Subcutaneous adipose tissue (tissue), 4 donors: ENCODE results near the gene VEPH1. TPM values are rescaled to one million over a fixed set of nuclear protein-coding genes. Genes with fewer than 3 reads are reported as not detected.

ENCODE experiments used
- CTCF ChIP-seq: fragments of 450-650 bp; IDR thresholded peaks from one replicate; pipeline ENCODE4 v1.5.1; 2016; ENCODE audit warnings: low read depth, mild to moderate bottlenecking, control low read depth, antibody characterized with exemption, moderate library complexity
- total RNA-seq, 4 donors: library from RNA; depleted of rRNA; stranded (reverse); fragments of >200 nt; gene quantifications; one replicate each; pipeline ENCODE4 v1.1.0, GENCODE V29; 2016

Gene VEPH1
- total RNA-seq, 4 donors from 2014 or later, result 0.44 to 11.9 (median 3.1) TPM

- no peak for TF ChIP-seq CTCF
These were observed 190.0 kb downstream of the VEPH1 start for GRCh38 chr3:157313186-157313585.

GRCh38 chr3:157312376-157312745 lies 190.9 kb downstream of the VEPH1 start:
- no peak for TF ChIP-seq CTCF

GRCh38 chr3:157311633-157312375 lies 191.4 kb downstream of the VEPH1 start:
- no peak for TF ChIP-seq CTCF

- no peak for TF ChIP-seq CTCF
These were observed 192.7 kb downstream of the VEPH1 start for GRCh38 chr3:157310329-157311052.

GRCh38 chr3:157306502-157306901 lies 196.7 kb downstream of the VEPH1 start:
- no peak for TF ChIP-seq CTCF

- TF ChIP-seq CTCF, result no peak
These were observed 197.8 kb downstream of the VEPH1 start for GRCh38 chr3:157305392-157305791.

GRCh38 chr3:157301755-157302154 lies 201.5 kb downstream of the VEPH1 start:
- TF ChIP-seq CTCF, result no peak
